Activated CD4-positive, alpha-beta T cell treated with anti-CD3 and anti-CD28 coated beads, Interleukin-10, Interleukin-2, amounts not matched to agents 100 ng/mL and 50 ng/mL, durations not matched to agents 16 hours and 8 hours (primary cell): Measurements from ENCODE around the gene DNAJB9.

Source experiments
- DNase-seq: peaks from one replicate; pipeline ENCODE4 v3.0.0-alpha.2; 2020

The DNAJB9 gene

DNA sequence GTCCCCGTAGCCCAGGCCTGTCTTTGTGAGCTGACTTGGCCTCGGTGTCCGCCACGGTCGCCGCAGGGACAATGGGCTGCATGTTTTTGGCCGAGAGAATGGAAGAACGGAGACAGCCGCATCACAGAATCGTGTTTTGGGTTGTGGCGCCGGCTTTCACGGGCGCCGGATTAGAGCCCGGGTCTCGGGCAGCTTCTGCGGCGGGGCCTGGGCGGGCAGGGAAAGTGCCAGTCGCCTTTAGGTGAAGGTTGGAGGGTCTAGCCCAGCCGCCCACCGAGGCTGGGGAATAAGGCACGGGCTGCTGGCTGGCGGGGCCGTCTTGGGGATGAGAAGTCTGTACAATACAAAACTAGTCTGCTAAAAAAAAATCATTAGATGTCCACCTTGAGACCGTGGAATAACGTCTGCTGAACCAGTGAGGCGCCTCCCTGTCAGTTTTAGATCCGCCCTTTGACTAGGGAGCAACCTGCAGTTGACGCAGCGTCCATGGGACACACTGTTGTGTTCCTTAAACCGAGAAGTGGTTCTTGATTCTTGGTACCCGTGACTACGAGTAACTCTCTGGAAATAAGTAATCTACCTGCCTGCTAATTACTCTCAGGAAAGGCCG, 577 bp downstream of the DNAJB9 start:
- peak; percentile 62 for DNase-seq

DNA sequence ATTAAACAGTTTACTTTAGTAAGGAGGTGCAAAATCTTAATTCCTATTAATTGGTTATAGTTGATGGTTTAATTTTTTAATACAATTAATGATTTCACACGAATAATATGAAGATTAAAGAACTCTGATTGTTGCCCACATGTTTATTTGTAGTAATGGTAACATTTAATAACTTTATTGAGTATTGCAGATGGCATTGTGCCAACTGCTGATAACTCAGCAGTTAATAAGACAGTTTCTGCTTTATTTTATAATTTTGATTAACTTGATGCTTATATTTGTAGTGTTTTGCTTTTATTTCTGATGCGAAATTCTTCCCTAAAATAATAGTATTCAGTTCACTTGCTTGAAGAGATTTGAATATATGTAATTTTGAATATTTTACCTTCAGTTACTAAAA, 2.8 kb downstream of the DNAJB9 start:
- DNase-seq: no peak

GRCh38 chr7:108575156-108575555, 5.5 kb downstream of the DNAJB9 start:
- DNase-seq: no peak

DNA sequence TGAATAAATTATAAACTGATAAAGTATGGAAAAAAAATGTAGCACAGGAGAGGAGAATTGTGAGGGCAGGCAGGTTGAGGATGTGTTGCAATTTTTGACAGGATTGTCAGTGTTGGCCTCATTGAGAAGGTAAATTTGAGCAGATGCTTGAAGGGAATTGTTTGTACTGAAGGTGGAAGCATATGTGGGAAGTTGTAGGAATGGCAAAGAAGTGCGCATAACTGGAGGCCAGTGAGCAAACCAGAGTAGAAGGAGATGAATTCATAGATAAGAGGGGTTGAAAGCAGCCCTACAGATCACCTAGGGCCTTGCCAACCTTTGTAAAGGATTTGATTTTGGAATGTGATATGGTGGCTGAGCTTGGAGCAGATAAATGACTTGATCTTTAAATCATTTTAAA, 6.4 kb downstream of the DNAJB9 start:
- no peak for DNase-seq

GRCh38 chr7:108578937-108579336, 9.3 kb downstream of the DNAJB9 start:
- DNase-seq: no peak

DNA sequence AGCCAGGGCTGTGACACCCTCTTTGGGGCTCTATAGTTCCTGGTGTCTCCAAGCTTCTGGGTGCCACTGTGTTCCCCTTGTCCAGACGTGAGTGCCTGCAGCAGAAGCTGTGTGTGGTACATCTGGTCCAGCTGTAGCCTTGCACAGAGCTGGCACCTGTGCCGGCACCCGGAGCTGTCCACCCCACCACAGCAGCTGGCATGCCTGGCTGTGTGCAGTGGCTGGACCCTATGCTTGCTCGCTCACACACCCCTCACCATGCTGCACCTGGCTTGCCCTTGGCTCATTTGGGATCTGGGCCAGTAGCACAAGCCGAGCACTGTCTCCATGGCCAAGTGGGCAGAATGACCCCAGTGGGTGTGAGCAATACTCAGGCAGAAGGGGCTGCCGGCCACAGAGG, 10.6 kb downstream of the DNAJB9 start:
- no peak for DNase-seq

DNA sequence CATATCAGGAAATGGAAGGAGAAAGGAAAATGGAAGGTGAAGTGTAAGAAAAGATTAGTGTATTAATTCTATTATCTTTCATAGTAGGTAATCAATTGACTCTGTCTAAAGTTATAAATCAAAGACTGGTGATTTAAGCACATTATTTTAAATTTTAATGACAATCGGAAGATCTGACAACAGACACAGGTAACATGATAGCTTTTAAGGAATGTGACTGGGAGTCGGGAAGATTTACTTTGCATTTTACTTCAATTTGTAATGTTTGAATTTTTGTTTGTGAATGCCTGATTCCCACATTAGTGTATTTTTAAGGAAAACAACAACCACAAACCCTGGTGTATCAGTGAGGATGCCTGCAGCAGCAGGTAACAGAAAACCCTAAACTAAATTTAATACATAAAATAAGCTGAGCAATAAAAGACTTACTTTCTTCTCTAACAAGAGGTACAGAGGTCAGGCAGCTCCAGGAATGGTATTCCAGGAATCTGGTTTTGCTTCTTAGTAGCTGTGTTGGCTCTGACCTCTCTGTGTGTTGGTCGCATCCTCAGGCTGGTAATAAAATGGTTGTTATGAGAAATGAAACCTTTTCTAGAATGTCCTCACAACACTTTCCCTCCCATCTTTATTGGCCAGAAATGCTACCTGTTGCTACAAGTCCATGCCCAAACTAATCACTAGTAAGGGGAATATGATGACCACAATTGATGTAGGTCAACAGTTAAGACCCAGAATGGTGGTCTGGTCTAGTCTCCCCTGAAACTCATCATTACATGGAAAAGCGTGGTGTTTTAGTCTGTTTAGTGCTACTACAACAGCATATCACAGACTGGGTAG, 12.2 kb downstream of the DNAJB9 start:
- DNase-seq: no peak

- no peak for DNase-seq
These were observed 14.5 kb downstream of the DNAJB9 start for GRCh38 chr7:108584211-108584610.

DNA sequence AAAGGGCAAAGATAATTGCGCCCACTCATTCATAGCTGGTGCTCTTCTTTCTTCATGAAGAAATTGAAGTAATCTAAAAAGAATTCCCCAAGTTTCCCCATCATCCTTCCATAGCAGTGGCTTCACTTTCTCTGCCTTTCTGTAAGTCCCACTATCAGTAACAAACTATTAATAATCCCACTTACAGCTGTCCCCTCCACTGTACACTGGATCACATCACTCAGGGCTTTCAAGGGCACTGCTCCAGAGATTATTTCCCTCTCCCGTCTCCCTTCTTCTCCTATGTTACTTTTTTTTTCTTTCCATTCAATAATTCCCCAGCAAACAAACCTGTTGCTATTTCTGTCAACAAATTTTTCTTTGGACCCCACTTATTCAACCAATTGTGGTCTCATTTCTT, 16.2 kb downstream of the DNAJB9 start:
- no peak for DNase-seq

DNA sequence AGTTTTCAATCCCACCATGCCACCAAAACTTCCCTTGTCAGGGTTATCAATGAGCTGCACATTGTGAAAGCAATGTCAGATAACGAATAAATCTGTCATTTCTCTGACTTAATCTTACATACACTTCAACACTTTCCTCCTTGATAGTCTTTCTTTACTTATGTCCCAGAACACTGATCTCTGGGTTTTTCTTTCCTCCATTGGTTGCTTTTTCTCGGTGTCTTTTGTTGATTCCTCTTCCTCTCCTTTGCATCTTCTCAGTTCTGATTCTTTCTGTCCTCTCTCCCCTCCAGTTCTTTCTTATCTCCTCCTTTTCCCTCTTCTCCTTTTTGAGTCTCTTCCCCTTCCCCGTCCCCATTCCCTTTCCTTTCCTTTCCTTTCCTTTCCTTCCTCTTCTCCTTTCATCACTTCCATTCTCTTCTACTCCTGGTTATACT, 16.6 kb downstream of the DNAJB9 start:
- DNase-seq: no peak

DNA sequence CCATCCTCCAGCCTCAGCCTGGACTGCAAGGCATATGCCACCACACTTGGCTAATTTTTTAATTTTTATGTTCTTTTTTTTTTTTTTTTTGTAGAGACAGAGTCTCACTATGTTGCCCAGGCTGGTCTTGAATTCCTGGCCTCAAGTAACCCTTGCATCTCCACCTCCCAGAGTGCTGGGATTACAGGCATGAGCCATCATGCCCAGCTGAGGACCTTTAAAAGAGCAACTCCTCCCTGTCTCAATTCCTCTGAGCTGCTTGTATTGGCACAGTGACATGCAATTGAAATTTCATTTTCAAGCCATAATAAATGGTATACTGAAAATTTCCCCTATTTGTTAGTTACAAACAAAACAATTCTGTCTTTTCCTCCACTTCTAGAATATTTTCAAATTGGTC, 19.5 kb downstream of the DNAJB9 start:
- no peak for DNase-seq

DNA sequence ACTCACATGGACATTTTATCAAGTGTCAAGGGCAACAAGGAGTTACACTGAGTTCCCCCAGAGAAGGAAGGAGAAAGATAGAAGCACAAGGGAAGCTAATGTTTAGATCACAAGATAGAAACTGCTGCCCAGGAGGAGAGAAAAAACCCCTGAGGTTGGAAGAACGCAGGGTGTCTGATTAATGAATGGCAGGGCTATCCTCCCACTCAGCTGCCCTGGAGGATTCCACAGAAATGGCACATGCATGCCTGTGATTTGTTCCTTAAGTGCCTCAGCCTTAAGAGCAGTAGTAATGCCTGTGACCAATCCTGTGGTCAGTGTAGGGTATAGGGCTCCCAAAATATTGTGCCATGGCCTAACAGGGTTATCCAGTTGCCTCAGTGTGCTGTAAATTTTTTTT, 20.2 kb downstream of the DNAJB9 start:
- DNase-seq: no peak

DNA sequence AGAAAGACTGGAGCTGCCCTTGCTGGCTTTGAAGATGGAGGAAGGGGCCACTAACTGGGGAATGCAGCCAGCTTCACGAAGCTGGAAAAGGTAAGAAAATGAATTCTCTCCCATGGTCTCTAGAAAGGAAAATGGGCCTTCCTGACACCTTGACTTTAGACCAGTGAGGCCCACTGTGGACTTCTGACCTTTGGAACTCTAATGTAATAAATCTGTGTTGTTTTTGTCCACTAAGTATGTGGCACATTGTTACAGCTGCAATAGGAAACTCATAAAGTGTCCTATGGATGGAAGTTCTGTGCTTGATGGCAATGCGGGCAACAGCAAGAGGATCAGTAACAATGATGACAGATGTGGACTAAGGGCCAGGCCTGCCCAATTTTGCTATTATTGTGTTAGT, 20.9 kb downstream of the DNAJB9 start:
- DNase-seq: no peak

DNA sequence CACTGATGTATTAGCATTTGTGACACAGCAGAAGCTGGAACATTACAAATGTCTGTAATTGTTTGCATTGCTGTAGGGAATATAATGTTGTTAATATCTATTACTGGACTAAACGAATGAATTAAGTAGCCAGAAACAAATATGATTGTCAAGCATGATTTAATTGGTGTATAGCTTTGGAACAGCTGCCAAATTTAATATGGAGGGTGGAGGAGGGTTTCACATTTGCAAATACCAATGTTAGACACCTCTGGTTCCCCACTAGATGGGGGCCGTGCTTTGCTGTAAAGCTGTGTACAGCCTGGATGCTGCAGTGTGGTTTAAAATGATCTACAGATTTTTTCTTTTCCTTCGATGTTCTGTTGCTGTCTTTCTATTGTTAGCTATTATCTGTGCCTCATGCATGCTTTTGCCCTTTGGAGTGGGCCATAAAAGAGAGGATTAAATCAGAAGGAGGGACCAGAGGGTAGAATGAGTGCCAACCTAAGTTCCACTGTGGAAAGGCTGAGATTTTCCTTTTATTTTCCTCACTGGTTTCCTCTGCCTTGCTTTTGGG, 23.1 kb downstream of the DNAJB9 start:
- no peak for DNase-seq

DNA sequence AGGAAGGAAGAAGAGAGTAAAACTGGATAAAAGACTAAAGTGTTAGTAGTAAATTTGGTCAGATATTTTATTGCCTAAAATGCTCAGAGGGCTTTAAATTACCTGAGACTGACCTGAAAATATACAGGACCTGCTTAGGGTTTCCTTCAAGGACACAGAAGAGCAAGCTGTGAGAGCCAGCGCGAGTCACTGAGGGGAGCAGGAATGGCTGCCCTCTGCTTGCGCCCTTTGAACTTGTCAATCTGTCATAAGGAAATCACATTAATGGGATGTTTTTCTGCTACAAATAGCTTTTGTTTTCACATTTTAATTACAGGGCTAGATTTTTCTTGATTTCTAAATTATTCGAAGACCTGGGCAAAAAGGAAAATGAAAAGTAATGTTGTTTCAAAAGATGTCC, 26.9 kb downstream of the DNAJB9 start:
- DNase-seq: no peak

- no peak for DNase-seq
These were observed 28.5 kb downstream of the DNAJB9 start for GRCh38 chr7:108598153-108598552.

GRCh38 chr7:108598914-108599580, 29.4 kb downstream of the DNAJB9 start:
- no peak for DNase-seq

- DNase-seq: no peak
These were observed 30.7 kb downstream of the DNAJB9 start for GRCh38 chr7:108600399-108600798.

DNA sequence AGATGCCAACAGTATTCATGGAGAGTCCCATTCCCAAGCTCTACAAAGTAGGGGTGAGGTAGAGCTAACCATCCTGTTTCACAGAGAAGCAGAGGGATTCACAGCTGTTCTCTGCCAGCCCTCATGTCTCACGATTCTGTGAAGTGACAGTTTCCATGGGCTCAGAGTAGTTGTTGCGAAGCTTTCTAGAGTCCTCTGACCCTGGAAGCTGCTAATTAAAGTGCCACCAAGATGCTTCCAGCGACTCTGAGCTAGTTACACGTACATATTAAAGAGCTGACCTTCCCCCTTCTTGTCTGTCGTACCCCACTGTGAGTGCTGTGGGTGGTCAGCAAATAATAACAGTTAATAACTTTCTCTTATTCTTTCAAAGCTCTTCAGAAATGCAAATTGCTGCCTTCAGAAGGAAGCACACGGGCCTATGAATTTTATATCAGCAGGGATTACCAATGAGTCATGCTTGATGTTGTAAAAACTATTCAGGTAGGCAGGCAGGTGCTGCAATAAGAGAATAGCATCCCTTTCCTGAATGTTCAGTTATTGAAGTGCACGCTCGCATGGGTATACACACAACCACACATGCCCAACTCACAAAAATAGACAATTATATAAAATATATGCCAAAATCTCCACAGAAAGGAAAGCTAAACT, 34.1 kb downstream of the DNAJB9 start:
- DNase-seq: no peak

- no peak for DNase-seq
These were observed 34.8 kb downstream of the DNAJB9 start for GRCh38 chr7:108604307-108605077.

DNA sequence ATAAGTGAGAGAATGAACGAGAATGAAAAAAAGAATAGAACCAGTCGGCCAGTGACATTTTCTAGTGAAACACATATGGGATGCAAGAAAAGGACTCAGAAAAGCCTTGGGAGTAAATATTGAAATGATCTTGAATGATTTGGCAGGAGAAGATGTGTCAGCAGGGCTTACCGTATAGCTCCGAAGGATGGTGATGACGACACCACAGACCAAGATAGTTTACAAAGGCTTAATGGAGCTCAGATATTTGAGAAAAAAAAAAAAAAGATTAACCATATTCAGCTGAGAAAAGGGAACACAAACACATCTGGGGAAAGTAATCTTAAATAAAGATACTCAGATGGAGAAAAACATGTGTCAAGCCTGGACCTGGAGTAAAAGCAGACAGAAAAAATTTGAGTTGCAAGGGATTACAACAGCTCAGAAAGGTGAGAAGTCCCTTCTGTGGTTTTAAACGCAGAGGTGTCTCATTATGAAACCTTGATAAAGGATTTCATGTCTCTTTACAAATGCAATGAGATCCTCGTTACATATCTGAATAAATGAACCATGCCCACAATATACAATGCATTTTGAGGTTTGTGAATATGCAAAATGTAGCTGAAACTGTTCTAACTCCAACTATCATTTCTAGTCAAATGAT, 36.0 kb downstream of the DNAJB9 start:
- DNase-seq: peak; percentile 62

DNA sequence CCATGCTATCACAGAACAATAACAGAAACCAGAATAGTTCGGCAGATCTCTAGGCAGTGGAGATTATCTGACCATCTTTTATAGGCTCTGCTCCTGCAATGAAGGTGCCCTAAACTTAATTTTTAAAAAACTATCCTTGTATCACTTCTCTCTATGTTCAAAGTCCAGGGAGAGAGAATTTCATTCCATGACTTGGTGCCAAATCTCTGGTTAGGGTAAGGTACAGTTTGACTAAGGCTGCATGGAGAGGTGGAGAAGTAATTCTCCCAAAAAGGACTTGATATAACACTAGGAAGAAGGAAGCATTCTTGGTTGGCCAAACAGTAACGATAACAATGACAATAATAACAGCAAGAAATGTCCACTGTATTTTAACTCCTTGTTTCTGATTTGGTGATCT, 40.0 kb downstream of the DNAJB9 start:
- no peak for DNase-seq
